Amygdala (tissue), 56 donors: ENCODE data around the gene MEX3C.

ENCODE experiments used
- DNase-seq, 56 donors: peaks; one replicate each; lab custom pipeline; 2025; lab: John Stamatoyannopoulos, UW

MEX3C gene

GRCh38 chr18:51192026-51192425, 5.5 kb downstream of the MEX3C start:
- no peak for DNase-seq

GRCh38 chr18:51191128-51191717, 6.3 kb downstream of the MEX3C start:
- DNase-seq = no peak

GRCh38 chr18:51190000-51190399, 7.5 kb downstream of the MEX3C start:
- no peak for DNase-seq

GRCh38 chr18:51188024-51188701, 9.3 kb downstream of the MEX3C start:
- DNase-seq = no peak

GRCh38 chr18:51185075-51185474, 12.4 kb downstream of the MEX3C start:
- no peak for DNase-seq

GRCh38 chr18:51184091-51184457, 13.4 kb downstream of the MEX3C start:
- DNase-seq = no peak

GRCh38 chr18:51183372-51184090, 13.9 kb downstream of the MEX3C start:
- DNase-seq = no peak

- DNase-seq = no peak
Measured at GRCh38 chr18:51182824-51183223, 14.7 kb downstream of the MEX3C start.

- DNase-seq = no peak
Measured at GRCh38 chr18:51171625-51172259, 25.7 kb downstream of the MEX3C start.

- no peak for DNase-seq
Measured at GRCh38 chr18:51171223-51171622, 26.3 kb downstream of the MEX3C start.

GRCh38 chr18:51170664-51171063, 26.8 kb downstream of the MEX3C start:
- no peak for DNase-seq

GRCh38 chr18:51169731-51170130, 27.8 kb downstream of the MEX3C start:
- DNase-seq = no peak

- no peak for DNase-seq
Measured at GRCh38 chr18:51168960-51169662, 28.4 kb downstream of the MEX3C start.

- DNase-seq = no peak
Measured at GRCh38 chr18:51168026-51168742, 29.3 kb downstream of the MEX3C start.

GRCh38 chr18:51165296-51165695, 32.2 kb downstream of the MEX3C start:
- DNase-seq = no peak

GRCh38 chr18:51164761-51165281, 32.7 kb downstream of the MEX3C start:
- no peak for DNase-seq

GRCh38 chr18:51164342-51164741, 33.1 kb downstream of the MEX3C start:
- no peak for DNase-seq

- DNase-seq = no peak
Measured at GRCh38 chr18:51163543-51163942, 33.9 kb downstream of the MEX3C start.

- no peak for DNase-seq
Measured at GRCh38 chr18:51162617-51163016, 34.9 kb downstream of the MEX3C start.

GRCh38 chr18:51160646-51161045, 36.8 kb downstream of the MEX3C start:
- DNase-seq = no peak
